ENCODE measurements around the gene APOC1. TPM values are rescaled to one million over a fixed set of nuclear protein-coding genes. Genes with fewer than 3 reads are reported as not detected.

The APOC1 gene
- total RNA-seq, 1 experiment from 2014 or later, result 31.1 TPM

- intact Hi-C loops (cut with micrococcal nuclease; ENCODE audit: unreplicated experiment), result no loop called here
- H2AFZ ChIP-seq, result no peak within 1 kb of the TSS
- no peaks in the 10 kb centered on the region for H3F3A ChIP-seq (ENCODE audit: insufficient read depth, low read depth)
- H3K9me2 ChIP-seq (ENCODE audit: insufficient read depth), result no peaks in the 10 kb centered on the region
- no peaks in the 10 kb centered on the region for H3K27me3 ChIP-seq (ENCODE audit: insufficient read depth, low read depth)
- DNase-seq, result no peak
- H3K4me1 ChIP-seq (replicated peaks; ENCODE audit: insufficient read depth), result no peaks in the 10 kb centered on the region
- CTCF ChIA-PET, result no interaction called here
- no peaks in the 10 kb centered on the region for H3K36me3 ChIP-seq (ENCODE audit: low read depth)
- H3K9me3 ChIP-seq (ENCODE audit: insufficient read depth, low read depth), result no peaks in the 10 kb centered on the region
- H3K79me2 ChIP-seq (ENCODE audit: low read depth), result no peaks in the 10 kb centered on the region
- no peak within 1 kb of the TSS for H3K4me3 ChIP-seq
- no peak within 1 kb of the TSS for H3K4me2 ChIP-seq
- POLR2A ChIA-PET (ENCODE audit: unreplicated experiment), result no interaction called here
- H4K20me1 ChIP-seq (ENCODE audit: insufficient read depth), result no peaks in the 10 kb centered on the region
- TF ChIP-seq CTCF (conservative IDR thresholded peaks at IDR 0.05) (no peak), EZH2 (IDR thresholded peaks at IDR 0.05; ENCODE audit: low read depth) (no peak)
- H3K27ac ChIP-seq, result no peak within 1 kb of the TSS
- BruUV-seq (replicated peaks), result no TSS peak
Measured at GRCh38 chr19:44942067-44942571, 27.7 kb downstream of the APOC1 start, which contains the start of gene APOC4. TSS of gene APOC4 (plus strand) at chr19:44942237. CDS start at chr19:44942278, 41 bp downstream.

- H3K4me1 ChIP-seq (replicated peaks; ENCODE audit: insufficient read depth), result no peaks in the 10 kb centered on the region
- ChIA-PET POLR2A (ENCODE audit: unreplicated experiment) (no interaction called here), CTCF (no interaction called here)
- no peak overlapping the region for H2AFZ ChIP-seq
- intact Hi-C loops (cut with micrococcal nuclease; ENCODE audit: unreplicated experiment), result no loop called here
- H3K27me3 ChIP-seq (ENCODE audit: insufficient read depth, low read depth), result no peaks in the 10 kb centered on the region
- DNase-seq, result no peak
- no peaks in the 10 kb centered on the region for H3F3A ChIP-seq (ENCODE audit: insufficient read depth, low read depth)
- no peaks in the 10 kb centered on the region for H3K79me2 ChIP-seq (ENCODE audit: low read depth)
- no peak overlapping the region for H3K4me3 ChIP-seq
- TF ChIP-seq EZH2 (IDR thresholded peaks at IDR 0.05; ENCODE audit: low read depth) (no peak), CTCF (conservative IDR thresholded peaks at IDR 0.05) (no peak)
- H3K27ac ChIP-seq, result no peak overlapping the region
- H4K20me1 ChIP-seq (ENCODE audit: insufficient read depth), result no peaks in the 10 kb centered on the region
- no peak overlapping the region for H3K4me2 ChIP-seq
- BruUV-seq (replicated peaks), result no TSS peak
- H3K9me2 ChIP-seq (ENCODE audit: insufficient read depth), result no peaks in the 10 kb centered on the region
- H3K9me3 ChIP-seq (ENCODE audit: insufficient read depth, low read depth), result no peaks in the 10 kb centered on the region
- no peaks in the 10 kb centered on the region for H3K36me3 ChIP-seq (ENCODE audit: low read depth)
Measured at GRCh38 chr19:44943801-44944249, 29.4 kb downstream of the APOC1 start.

GRCh38 chr19:44947041-44947581 lies 32.7 kb downstream of the APOC1 start:
- Histone ChIP-seq H3K4me3 (no peak overlapping the region), H3K4me2 (no peak overlapping the region), H3K36me3 (ENCODE audit: low read depth) (no peaks in the 10 kb centered on the region), H3K27ac (no peak overlapping the region), H2AFZ (no peak overlapping the region), H4K20me1 (ENCODE audit: insufficient read depth) (0 out of 2 replicates have a peak, but pooled peaks cover 3% of the 10 kb centered on the region), H3K9me2 (ENCODE audit: insufficient read depth) (no peaks in the 10 kb centered on the region), H3K9me3 (ENCODE audit: insufficient read depth, low read depth) (no peaks in the 10 kb centered on the region), H3K4me1 (replicated peaks; ENCODE audit: insufficient read depth) (no peaks in the 10 kb centered on the region), H3K27me3 (ENCODE audit: insufficient read depth, low read depth) (no peaks in the 10 kb centered on the region), H3F3A (ENCODE audit: insufficient read depth, low read depth) (peaks cover 12% of the 10 kb centered on the region; the same call in 1 of the 2 replicates), H3K79me2 (ENCODE audit: low read depth) (no peaks in the 10 kb centered on the region)
- ChIA-PET POLR2A (ENCODE audit: unreplicated experiment) (no interaction called here), CTCF (no interaction called here)
- TF ChIP-seq CTCF (conservative IDR thresholded peaks at IDR 0.05) (no peak), EZH2 (IDR thresholded peaks at IDR 0.05; ENCODE audit: low read depth) (no peak)
- DNase-seq, result no peak
- intact Hi-C loops (cut with micrococcal nuclease; ENCODE audit: unreplicated experiment), result no loop called here
- BruUV-seq (replicated peaks), result no TSS peak

All from PC-9 (cell line).